Measurements from ENCODE around the gene PPP1R9A.
"Not testable (repeated sequence)": the region's sequence is repeated elsewhere in the genome, so short reads cannot be mapped to it uniquely, and the experiment has no call there.

The PPP1R9A gene

DNA sequence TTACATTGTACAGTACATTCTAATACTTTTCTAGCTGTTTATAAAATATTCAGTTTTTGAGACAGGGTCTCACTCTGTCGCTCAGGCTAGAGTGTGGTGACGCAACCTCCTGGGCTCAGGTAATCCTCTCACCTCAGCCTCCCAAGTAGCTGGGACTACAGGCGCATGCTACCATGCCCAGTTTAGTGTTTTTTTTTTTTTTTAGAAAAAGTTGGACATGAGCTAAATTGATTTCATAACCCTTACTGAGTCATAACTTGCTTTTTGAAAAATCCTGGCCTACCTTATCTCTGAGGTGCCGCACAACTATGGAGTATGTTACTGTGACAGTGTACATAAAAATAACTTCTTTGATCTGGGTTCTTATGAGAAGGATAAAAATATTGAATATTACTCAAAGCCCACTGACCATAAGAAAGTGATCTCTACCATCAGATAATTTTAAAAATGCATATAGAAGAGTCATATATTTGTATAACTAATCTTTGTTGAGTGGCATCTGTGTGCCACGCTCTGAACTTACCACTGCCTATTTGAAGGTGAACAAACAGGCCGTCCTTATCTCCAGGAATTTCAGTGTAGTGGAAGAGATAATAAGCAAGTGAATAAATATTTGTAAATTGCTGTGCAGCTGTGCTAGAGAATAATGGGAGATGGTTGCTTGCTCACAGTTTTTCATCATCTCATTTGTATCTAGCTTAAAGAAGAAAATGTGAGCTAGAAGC, 73.2 kb downstream of the PPP1R9A start:
- no peak for DNase-seq

DNA sequence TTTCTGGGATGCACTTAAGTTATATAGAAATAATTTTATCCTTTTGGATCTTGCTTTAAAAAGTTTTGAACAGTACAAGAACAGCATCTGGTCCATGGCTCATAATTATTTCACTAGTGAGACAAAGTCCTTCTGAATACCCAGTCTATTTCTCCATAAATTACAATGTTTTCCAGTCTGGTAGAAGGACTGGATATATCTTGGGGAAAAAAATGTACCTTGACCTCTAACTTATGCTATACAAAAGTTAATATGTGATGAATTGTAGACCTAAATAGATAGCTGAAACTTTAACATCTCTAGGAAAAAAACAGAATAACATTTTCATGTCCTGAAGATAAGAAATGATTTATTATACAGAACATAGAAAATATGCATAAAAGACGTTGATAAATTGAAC, 88.5 kb downstream of the PPP1R9A start:
- DNase-seq = no peak

DNA sequence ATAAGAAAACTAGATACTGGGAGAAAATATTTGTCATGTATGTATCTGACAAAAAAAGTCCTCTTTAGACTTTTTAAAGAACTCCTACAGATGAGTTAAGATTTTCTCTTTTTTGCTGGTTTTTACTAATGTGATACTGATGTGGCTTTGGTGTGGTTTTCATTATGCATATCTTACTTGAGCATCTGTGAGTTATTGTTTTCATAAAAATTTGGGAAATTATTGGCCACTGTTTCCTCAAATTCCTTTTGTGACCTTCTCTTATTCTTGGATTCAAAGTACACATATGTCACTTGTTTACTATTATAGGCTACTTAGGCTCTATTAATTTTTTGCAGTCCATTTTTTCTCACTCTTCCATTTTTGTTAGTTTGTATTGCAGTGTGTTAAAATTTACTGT, 89.0 kb downstream of the PPP1R9A start:
- no peak for DNase-seq

DNA sequence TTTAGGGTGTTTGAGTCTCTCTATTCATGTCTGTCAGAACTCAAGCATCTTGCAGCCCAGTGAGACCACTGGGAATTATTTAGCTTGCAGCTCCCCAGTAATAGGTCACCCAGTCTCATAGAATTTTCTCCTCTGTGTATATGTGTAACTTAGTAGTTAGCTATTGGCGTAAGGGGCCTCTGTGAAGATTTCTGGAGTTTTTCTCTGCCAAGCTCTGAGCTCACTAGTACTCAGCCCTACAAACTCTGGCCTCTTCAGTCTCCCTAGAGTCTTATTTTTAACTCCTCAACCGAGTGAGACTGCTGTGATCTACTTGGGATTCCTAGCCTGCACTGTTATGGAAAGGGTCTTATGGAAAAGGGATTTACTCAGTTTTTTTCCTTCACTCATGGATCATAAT, 90.2 kb downstream of the PPP1R9A start:
- DNase-seq = no peak

DNA sequence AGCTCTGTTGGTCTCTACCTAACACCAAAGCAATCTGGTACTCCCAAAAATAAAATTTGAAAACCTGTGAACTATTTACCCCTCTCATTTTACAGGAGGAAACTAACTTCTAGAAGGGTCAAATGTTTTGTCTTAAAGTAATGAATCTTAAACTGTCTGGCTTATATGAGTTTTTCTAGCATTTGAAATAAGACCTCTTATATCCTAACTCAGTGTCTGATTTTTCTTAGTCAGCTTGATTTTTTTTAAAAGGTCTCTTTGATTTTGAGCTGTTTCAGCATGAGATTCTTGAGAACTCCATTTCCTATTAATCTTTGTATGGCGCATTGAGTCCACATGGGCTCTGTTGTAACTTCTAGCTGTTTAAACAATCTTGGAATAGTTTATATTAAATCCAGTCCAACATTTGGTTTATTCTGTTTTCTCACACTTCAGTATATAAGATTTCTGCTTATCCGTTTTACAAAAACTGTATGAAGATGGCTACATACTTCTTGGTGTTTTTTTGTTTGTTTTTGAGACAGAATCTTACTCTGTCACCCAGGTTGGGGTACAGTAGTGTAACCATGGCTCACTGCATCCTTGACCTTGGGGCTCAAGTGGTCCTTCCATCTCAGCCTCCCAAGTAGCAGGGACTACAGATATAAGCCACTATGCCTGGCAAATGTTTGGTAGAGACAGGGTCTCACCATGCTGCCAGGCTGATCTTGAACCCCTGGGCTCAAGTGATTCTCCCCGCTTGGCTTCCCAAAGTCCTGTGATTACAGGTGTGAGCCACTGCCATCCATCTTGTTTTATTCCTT, 91.1 kb downstream of the PPP1R9A start:
- DNase-seq = no peak

DNA sequence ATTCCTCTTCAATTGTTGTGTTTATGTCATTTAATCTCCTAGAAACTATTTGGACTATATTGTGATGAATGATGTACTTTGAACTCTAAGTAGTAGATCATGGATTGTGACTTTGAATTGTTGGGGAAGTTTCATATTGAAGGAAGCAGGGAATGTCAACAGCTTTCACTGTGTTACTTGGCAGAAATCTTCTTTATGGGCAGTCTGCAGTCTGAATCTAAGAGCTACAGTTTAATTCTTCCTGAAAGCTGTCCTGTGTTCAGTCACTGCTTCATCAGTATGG, 91.6 kb downstream of the PPP1R9A start:
- DNase-seq = no peak

DNA sequence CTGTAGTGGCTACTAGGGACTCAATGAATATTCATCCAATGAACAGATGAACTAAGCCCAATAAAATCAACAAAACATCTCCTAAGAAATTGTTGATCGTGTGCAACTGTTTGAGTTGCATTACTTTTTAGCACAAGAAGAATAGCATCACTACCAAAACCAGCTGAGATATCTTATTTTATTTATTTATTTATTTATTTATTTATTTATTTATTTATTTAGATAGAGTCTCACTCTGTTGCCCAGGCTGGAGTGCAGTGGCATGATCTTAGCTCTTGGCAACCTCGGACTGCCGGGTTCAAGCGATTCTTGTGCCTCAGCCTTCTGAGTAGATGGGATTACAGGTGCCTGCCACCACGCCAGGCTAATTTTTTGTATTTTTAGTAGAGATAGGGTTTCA, 92.2 kb downstream of the PPP1R9A start:
- not testable (repeated sequence) for DNase-seq

DNA sequence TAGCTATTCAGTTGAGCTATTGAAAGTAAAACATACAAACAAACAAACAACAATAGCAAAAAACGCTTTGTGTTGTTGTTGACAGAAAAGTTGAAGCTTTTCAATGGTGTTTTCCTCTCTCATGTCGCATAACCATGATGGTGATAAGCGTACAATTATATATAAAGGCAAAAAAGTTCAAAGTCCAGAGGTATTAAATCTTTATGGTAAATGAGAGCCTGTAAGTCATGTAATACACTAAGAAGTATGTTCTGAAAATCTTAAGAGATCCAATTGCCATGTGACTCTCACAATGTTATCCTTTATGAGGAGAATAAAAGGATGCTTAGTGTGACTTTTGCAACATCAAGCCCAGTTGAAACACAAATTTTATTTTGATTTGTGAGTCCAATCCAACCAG, 93.9 kb downstream of the PPP1R9A start:
- no peak for DNase-seq

DNA sequence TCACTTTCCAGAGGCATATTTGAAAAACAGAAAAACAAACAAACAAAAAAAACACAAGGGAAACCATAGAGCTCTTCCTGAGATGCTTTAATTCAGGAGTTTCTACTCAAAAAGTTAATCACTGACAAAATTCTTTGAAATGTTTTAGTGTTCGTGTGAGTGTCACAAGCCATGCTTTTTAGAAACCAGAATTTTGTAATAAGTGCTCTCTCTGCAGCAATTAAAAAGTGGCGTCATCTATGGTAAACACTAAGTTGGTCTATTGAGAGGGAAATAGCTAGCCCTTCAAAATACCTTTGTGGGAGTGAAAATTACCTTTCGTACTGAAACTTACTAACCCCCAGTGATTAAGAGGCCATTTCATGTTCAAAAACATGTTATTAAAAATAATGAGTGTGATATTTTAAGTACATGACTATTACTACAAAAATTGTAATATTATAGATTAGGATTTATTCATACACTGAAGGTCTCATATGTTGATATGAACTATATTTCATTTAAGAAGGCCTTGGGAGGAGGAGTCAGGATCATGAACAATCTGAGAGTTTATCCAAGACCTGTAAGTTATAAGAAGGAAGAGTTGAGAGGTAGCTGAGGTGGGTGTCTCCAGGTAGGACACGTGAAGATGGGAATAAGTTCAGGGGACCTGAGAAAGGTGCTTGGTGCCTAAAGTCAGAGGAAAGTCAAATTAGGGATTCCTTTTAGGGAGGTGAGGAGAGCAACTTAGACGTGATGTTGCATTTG, 94.6 kb downstream of the PPP1R9A start:
- DNase-seq = no peak

DNA sequence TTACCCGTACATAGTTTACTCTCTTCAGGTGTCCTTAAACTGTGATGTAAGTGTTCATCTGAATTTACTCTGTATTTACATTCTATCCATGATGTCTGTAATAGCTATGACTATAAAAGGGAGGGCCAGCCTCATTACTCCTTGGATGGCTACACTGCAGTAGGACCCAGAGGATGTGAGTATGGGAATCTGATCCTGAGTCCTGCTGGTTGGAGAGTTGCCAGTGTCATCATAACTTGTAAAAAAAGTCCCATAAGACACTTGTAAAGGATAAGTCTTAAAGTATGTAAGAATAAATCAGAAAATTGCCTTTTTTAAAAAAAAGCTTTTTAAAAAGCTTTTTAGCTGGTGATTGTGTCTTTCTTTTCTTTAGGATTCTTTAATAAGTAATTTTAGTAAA, 95.4 kb downstream of the PPP1R9A start:
- no peak for DNase-seq

DNA sequence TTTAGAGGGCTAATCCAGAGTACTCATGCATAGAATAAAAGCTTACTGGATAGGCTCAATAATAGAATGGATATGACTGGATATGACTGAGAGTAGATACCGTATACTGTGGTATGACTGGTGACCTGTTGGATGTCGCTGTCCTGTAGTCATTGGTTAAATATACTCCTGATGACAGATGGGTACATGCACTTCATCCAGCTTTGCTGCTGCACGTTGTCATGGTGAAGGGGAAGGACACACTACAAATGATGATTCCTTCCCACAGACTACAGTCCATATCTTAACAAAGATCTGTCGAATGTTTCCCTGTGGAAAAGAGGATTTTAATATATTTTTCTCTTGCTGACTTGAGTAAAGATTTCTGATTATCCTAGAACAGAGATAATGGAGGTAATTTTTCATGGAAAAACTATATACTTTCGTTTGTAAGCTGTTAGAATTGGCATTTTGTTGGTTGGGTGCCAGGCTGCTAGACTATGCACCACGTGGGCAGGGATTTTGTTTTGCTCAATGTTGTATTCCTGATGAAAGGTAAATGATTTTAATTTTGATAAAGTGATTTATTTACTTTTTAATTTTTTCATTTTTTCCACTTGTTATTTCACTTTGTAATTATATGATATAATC, 97.3 kb downstream of the PPP1R9A start:
- no peak for DNase-seq

DNA sequence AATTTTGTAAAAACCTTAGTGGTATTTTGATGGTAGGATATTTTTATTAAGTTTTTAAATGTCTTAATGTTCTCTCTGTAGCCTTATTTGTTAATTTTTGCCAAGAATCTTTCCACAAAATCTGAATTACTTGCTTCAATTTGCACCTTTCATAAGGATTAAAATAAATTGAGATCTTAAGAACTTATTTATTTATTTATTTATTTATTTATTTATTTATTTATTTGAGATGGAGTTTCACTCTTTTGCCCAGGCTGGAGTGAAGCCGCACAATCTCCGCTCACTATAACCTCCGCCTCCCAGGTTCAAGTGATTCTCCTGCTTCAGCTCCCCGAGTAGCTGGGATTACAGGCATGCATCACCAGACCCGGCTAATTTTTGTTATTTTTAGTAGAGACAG, 98.6 kb downstream of the PPP1R9A start:
- DNase-seq = no peak

DNA sequence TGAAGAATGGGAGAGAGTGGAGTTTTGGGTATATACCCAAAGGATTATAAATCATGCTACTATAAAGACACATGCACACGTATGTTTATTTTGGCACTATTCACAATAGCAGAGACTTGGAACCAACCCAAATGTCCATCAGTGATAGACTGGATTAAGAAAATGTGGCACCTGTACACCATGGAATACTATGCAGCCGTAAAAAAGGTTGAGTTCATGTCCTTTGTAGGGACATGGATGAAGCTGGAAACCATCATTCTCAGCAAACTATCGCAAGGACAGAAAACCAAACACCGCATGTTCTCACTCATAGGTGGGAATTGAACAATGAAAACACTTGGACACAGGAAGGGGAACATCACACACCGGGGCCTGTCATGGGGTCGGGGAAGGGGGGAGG, 101.4 kb downstream of the PPP1R9A start:
- DNase-seq = not testable (repeated sequence)

DNA sequence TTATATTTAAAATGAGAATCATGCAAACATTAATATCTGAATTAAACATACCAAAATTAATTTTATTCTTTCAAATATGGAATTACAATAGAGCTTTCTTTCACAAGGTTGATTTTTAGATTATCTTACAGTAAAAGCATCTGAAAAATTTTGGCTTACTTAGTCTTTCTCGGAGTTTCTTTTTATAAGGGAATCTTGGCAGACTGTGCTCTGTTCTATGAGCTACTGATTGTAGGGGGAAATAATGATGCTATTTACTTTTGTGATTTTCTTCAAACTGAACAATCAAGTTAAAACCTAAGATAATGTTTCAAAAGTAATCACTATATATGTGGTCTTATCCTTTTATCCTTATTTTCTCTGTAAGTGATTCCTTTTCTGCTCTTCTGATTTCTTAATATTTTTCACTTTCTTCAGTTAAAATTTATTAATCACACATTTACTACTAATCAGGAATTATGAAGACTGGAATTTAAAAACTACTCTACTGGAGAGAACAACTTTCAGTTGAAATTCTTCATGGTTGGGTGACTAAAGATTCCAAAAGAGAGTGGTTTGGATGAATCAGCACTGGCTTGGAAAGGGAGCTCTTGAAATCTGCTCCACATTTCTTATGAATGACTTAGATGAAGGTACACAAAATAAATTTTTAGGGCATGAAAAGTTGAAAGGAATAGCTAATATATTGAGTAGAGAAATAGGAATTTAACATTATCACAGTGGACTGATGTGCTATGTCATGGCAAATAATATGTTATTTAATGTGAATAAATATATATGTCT, 103.9 kb downstream of the PPP1R9A start:
- no peak for DNase-seq

DNA sequence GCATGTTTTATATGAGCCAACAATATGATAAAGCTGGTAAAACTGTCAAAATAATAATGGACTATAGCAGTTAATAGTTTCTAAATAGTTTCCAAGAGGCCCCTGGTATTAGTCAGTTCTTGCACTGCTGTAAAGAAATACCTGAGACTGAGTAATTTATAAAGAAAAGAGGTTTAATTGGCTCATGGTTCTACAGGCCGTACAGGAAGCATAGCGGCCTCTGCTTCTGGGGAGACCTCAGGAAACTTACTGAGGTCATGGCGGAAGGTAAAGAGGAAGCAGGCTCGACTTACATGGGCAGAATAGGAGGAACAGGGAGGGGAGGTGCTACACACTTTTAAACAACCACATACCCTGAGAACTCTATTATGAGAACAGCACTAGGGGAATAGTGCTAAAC, 104.6 kb downstream of the PPP1R9A start:
- DNase-seq = no peak

DNA sequence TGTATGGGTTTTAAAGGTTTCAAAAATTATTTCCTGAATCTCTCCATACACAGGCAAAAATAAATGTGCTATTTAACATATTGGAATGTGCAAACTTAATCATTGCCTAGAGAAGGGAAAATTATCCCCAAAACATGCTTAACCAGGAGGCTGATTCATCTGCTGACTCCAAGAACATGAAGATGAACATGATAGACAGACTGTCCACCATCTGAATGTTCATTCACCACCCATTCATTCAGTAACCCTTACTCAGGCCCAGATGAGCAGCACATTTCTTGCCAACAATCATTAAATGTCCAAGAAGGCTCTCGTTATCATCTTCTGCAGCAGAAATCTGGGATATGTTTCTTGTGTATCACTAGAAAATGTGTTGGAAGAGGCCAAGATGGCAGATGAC, 110.6 kb downstream of the PPP1R9A start:
- no peak for DNase-seq

DNA sequence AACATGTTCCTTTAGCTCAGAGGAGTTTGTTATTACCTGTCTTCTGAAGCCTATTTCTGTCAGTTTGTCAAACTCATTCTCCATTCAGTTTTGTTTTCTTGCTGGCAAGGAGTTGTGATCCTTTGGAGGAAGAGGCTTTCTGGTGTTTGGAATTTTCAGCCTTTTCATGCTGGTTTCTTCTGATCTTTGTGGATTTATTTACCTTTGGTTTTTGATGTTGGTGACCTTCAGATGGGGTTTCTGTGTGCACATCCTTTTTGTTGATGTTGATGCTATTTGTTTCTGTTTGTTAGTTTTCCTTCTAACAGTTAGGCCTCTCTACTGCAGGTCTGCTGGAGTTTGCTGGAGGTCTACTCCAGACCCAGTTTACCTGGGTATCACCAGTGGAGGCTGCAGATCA, 118.6 kb downstream of the PPP1R9A start:
- no peak for DNase-seq

DNA sequence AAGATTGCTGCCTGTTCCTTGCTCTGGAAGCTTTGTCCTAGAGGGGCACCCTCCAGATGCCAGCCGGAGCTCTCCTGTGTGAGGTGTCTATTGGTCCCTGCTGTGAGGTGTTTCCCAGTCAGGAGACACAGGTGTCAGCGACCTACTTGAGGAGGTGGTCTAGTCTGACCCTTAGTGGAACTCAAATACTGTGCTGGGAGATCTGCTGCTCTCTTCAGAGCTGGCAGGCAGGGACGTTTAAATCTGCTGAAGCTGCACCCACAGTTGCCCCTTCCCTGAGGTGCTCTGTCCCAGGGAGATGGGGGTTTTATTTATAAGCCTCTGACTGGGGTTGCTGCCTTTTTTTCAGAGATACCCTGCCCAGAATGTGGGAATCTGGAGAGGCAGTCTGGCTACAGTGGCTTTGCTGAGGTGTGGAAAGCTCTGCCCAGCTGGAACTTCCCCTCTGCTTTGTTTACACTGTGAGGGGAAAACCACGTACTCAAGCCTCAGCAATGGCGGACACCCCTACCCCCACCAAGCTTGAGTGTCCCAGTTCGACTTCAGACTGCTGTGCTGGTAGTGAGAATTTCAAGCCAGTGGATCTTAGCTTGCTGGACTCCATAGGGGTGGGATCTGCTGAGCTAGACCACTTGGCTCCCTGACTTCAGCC, 119.2 kb downstream of the PPP1R9A start:
- DNase-seq = no peak

DNA sequence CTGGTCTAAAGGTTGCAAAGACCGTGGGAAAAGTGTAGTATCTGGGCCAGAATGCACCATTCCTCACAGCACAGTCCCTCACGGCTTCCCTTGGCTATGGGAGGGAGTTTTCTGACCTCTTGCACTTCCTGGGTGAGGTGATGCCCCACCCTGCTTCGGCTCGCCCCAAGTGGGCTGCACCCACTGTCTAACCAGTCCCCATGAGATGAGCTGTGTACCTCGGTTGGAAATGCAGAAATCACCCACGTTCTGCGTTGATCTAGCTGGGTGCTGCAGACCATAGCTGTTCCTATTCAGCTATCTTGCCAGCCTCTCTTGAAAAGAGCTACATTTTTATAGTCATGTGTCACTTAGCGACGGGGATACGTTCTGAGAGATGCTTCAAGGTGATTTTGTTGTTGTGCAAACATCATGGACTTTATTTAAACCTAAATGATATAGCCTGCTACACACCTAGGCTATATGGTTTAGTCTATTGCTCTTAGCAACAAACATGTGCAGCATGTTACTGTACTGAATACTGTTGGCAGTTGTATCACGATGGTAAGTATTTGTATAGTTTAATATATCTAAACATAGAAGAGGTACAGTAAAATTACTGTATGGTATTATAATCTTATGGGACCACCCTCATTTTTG, 120.0 kb downstream of the PPP1R9A start:
- no peak for DNase-seq

DNA sequence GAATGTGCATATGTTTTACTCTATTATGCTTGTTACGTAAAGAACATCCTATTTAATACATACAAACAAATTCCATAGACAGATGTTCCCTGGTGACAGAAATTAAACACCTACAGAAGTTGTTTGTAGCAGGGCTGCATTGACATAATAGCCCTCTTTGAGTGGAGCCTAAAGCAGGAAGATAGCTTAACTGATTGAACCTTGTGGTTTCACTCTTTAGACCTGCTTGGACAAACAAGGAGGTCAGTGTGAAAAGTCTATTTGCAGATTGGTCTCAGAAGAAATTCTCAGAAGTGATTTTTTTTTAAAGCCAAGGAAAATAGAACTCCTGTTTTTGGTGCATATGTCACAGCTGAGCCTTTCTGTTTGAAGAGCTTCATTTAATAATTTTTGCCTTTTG, 121.3 kb downstream of the PPP1R9A start:
- no peak for DNase-seq

DNA sequence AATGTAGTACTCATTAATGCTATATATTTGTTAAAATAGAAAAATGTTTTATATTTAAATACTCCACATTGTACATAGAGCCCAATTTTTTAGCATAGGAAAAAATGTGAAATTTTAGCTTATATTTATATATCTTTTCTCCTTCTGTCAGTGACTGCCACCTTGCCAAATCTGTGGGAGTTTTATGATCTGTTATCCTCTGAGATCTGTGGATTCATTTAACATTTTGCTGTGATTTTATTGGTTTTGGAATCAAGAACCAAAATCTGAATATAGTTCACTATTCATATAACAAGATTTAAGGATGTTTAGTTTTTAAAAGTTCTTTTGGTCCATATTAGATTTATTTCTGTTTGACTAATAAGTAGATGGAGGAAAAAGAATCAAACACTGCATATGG, 127.9 kb downstream of the PPP1R9A start:
- DNase-seq = no peak

DNA sequence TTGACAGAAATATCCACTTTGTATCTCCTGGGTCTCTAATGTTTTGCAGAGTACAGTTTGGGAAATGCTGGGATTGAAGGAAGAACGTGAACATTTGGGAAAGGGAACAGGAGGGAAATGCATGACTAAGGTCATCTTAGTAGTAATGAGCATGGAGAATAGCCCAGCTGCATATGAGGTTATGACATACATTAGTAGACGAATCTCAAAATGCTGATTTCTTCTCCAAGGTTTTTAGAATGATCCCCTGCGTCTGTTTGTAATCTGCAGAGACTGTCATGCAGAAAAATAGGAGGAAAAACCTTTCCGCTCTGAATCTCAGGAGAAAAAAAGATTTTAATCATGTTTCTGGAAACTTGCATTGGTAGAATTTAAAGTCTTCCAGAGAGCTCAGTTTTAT, 133.6 kb downstream of the PPP1R9A start:
- DNase-seq = no peak

Data from KG1 (cell line).